ENCODE results near the gene ANO10.

GRCh38 chr3:43468133-43468532 is 153.7 kb downstream of the ANO10 start:
- no peak for TF ChIP-seq CTCF (conservative IDR thresholded peaks at IDR 0.05)
- TF ChIP-seq EZH2 (IDR thresholded peaks at IDR 0.05; ENCODE audit: low read depth), result no peak

All from PC-9 (cell line).